ENCODE results near the gene PIK3R2. TPM values are rescaled to one million over a fixed set of nuclear protein-coding genes. Genes with fewer than 3 reads are reported as not detected.

Gene PIK3R2
- total and polyA plus RNA-seq, 2 of the 8 experiments (the other 6 are each of a cell fraction or from before 2014, with no cell fraction given) = 21.7 to 57.1 TPM

GRCh38 chr19:18152817-18153555 lies at the start of gene PIK3R2 (continued):
- TF ChIP-seq TAF1 (IDR thresholded peaks at IDR 0.05; ENCODE audit: low read depth, low read length) = peak; percentile 13
- TF ChIP-seq SP4 (IDR thresholded peaks at IDR 0.05; ENCODE audit: low read length) = no peak
- no peak for TF ChIP-seq SAP30 (IDR thresholded peaks at IDR 0.05; ENCODE audit: insufficient read depth, insufficient replicate concordance, low read length)
- 0 out of 3 replicates have a peak, but pooled peaks of 1 of the 2 experiments have one; percentile 12 for TF ChIP-seq EP300 (IDR thresholded peaks at IDR 0.05; ENCODE audit: borderline replicate concordance in 1 of 2, low read depth in 2 of 2, low read length in 2 of 2)
- TF ChIP-seq CBX8 (IDR thresholded peaks at IDR 0.05; ENCODE audit: borderline replicate concordance, low read depth, low read length) = no peak
- peak; percentile 95 for TF ChIP-seq CHD2 (IDR thresholded peaks at IDR 0.05; ENCODE audit: low read length)
- no peak for TF ChIP-seq YY1 (IDR thresholded peaks at IDR 0.05; ENCODE audit: low read depth, low read length)
- TF ChIP-seq ASH2L (IDR thresholded peaks at IDR 0.05; ENCODE audit: low read length) = no peak
- TF ChIP-seq BRCA1 (IDR thresholded peaks at IDR 0.05; ENCODE audit: low read depth, low read length) = peak; percentile 81
- TF ChIP-seq BCL11A (IDR thresholded peaks at IDR 0.05; ENCODE audit: low read depth in 2 of 2, low read length in 2 of 2) = no peak
- no peak for TF ChIP-seq SP1 (IDR thresholded peaks at IDR 0.05; ENCODE audit: low read depth, low read length)
- peak; percentile 30; the same call in 1 of the 2 replicates for TF ChIP-seq CREB1 (IDR thresholded peaks at IDR 0.05)
- no peak for TF ChIP-seq TAF7 (optimal IDR thresholded peaks at IDR 0.05; ENCODE audit: borderline replicate concordance, low read depth, low read length)
- no peak for TF ChIP-seq FOSL1 (IDR thresholded peaks at IDR 0.05; ENCODE audit: insufficient read depth, low read depth, low read length)
- TF ChIP-seq POLR2AphosphoS5 (IDR thresholded peaks at IDR 0.05; ENCODE audit: low read depth, low read length) = peak; percentile 18; the same call in 1 of the 2 replicates
